ENCODE results near the gene LENG9.

DNA sequence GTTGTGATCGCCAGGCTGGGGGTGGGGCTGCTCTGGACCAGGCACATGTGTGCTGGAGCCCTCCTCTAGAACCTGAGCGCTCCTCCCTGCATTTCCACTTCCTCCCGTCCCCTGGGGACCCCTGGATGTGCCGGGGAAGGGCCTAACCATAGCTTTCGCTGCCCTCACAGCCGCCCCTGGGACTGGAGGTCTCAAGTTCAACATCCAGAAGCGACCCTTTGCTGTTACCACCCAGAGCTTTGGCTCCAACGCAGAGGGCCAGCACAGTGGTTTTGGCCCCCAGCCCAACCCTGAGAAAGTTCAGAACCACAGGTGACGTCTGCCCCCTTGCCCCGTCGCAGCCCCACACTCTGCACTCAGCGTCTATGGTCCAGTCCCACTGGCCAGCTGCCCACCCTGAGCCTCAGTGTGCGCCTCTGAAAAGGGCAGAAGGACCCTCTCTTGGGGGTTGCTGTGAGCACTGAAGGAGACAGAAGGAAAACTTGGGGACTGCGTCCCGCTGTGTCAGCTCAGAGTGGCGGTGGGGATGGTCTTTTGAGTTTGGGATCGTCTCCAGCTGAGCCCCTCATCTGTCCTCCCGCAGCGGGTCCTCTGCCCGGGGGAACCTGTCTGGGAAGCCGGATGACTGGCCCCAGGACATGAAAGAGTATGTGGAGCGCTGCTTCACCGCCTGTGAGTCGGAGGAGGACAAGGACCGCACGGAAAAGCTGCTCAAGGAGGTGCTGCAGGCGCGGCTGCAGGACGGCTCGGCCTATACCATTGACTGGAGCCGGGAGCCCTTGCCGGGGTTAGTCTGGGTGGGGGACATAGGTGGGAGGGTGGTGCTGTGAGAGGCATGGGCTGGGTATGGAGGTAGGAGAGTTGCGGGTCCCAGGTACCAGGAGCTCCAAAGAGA lies 8.6 kb downstream of the LENG9 start:
- TF ChIP-seq EP300 (IDR thresholded peaks at IDR 0.05; ENCODE audit: low read depth) = no peak
- TF ChIP-seq, protein P1, sequence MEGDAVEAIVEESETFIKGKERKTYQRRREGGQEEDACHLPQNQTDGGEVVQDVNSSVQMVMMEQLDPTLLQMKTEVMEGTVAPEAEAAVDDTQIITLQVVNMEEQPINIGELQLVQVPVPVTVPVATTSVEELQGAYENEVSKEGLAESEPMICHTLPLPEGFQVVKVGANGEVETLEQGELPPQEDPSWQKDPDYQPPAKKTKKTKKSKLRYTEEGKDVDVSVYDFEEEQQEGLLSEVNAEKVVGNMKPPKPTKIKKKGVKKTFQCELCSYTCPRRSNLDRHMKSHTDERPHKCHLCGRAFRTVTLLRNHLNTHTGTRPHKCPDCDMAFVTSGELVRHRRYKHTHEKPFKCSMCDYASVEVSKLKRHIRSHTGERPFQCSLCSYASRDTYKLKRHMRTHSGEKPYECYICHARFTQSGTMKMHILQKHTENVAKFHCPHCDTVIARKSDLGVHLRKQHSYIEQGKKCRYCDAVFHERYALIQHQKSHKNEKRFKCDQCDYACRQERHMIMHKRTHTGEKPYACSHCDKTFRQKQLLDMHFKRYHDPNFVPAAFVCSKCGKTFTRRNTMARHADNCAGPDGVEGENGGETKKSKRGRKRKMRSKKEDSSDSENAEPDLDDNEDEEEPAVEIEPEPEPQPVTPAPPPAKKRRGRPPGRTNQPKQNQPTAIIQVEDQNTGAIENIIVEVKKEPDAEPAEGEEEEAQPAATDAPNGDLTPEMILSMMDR (IDR thresholded peaks at IDR 0.05) = no peak
